Measurements from ENCODE around the gene FTO.

The FTO gene

GRCh38 chr16:54140057-54140787, 436.3 kb downstream of the FTO start:
- peak; percentile 3 for DNase-seq

DNA sequence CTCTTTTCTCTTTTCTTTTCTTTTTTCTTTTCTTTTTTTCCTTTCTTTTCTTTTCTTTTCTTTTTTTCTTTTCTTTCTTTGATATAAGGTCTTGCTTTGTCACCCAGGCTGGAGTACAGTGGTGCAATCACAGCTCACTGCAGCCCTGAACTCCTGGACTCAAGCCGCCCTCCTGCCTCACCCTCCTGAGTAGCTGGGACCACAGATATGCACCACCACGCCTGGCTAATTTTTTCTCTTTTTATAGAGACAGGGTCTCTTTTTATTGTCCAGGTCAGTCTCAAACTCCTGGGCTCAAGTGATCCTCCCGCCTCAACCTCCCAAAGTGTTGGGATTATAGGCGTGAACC, 436.8 kb downstream of the FTO start:
- DNase-seq, result no peak

- no peak for DNase-seq
Observed at GRCh38 chr16:54142787-54143186, 438.8 kb downstream of the FTO start.

- no peak for DNase-seq
Observed at GRCh38 chr16:54143410-54143809, 439.5 kb downstream of the FTO start.

DNA sequence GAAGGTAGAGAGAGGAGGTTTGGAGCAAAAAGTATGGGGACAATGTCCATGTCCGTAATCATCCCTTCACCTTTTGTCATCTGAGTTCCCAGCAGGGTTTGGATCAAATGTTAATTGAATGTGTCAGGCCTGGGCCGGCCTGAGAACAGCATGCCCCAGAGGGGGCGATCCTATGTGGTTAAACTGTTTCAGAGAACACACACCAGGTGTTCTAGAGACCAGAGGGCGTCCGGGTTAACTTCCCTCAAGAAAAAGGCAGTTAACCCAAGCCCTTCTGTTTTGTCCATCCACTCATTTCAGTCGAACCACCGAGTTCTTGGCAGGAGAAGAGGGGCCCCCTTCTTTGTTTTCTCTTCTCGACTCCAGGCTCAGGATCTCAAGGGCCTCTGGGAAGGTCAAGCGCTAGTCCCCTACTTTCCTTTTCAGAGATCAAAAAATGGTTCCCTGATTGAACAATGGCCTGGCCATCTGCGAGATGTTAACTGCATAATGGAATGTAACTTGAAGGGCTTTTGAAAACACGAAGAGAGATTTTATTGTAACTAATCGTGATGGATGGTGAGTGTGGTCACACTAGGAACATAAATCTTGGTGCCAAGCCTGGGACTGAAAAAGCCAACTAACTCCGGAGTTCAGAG, 440.1 kb downstream of the FTO start:
- DNase-seq, result no peak

- DNase-seq, result no peak
Observed at GRCh38 chr16:54144572-54144947, 440.6 kb downstream of the FTO start.

GRCh38 chr16:54145881-54146280, 441.9 kb downstream of the FTO start:
- no peak for DNase-seq

DNA sequence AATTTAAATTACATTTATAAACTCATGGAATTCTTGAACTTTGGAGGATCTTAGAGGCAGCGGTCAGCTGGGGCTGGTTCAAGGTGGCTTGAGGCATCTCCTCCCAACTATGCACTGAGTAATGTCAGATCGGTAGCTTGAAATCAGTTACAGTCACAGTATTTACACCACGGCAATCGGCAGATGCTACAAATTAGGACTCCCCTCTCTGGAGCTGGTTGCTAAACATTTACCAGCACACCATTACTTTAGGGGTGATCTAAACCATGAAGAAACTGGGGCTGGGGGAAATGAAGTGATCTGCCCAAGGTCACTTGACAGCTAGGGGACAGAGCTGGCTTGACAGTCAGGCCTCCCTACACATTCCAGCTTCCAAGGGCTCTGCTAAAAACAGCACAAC, 445.0 kb downstream of the FTO start:
- DNase-seq, result no peak

GRCh38 chr16:54150861-54151260, 446.9 kb downstream of the FTO start:
- no peak for DNase-seq

- no peak for DNase-seq
Observed at GRCh38 chr16:54152362-54153239, 448.6 kb downstream of the FTO start.

DNA sequence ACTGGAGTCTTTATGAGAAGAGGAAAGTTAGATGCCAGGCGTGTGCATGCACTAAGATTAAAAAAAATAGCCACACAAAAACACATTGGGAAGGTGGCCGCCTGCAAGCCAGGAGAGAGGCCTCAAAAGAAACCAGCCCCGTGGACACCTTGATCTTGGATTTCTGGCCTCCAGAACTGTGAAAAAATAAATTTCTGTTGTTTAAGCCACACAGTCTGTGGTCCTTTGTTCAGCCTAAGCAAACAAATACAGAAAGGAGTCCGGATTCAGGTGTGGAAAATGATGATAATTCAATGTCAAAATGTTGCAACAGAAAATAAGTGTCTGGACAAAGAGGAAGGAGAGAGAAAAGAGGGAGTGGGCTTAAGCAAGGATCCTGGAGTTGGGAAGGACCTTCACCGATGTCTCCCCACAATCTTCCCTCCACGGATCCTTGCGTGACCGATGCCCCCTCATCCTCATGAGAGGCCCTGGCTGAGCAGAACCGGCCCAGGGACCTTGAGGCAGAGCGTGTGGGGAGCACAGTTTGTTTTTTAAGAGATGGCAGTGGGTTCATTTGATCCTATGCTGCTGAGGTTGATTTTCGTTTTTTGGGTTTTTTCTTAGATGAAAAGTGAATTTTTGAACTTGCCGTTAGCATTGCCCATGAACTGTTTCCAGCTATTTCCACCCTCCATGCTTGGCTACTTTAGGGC, 449.4 kb downstream of the FTO start:
- no peak for DNase-seq

DNA sequence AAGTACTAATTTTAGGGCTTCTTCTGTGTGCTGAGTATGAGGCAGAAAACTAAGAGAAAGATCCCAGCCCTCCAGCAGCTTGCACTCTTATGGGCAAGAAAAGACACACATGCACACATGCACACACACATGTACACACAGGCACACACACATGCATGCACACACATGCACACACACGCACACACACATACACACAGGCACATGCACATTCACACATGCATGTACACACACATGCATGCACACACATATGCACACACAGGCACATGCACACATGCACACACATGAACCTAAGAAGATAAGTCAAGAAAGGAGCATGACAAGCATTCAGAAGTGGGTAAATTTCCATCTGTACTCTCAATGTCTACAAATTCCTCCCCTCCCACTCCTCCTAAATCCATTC, 452.4 kb downstream of the FTO start:
- DNase-seq, result no peak

GRCh38 chr16:54158986-54159385, 455.0 kb downstream of the FTO start:
- DNase-seq, result no peak

DNA sequence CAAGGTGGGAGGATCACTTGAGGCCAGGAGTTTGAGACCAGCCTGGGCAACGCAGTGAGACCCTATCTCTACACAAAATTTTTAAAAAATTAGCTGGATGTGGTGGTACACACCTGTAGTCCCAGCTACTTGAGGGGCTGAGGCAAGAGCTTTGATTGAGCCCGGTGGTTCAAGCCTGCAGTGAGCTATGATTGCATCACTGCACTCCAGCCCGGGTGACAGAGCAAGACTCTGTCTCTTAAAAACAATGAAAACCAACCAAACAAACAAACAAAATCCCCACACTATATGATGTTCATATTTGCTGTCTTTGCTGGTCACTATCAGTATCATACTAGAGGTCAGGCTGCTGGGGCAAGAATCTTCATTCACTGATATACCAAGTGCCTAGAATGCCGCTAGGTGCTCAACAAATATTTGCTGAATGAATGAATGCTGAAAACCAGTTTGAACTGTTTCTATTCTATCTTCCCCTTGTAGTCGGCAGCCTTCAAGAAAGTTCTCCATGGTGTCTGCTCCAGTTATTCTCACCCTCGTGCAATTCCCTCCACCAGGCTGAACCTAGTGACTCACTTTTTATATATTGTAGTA, 455.6 kb downstream of the FTO start:
- no peak for DNase-seq

DNA sequence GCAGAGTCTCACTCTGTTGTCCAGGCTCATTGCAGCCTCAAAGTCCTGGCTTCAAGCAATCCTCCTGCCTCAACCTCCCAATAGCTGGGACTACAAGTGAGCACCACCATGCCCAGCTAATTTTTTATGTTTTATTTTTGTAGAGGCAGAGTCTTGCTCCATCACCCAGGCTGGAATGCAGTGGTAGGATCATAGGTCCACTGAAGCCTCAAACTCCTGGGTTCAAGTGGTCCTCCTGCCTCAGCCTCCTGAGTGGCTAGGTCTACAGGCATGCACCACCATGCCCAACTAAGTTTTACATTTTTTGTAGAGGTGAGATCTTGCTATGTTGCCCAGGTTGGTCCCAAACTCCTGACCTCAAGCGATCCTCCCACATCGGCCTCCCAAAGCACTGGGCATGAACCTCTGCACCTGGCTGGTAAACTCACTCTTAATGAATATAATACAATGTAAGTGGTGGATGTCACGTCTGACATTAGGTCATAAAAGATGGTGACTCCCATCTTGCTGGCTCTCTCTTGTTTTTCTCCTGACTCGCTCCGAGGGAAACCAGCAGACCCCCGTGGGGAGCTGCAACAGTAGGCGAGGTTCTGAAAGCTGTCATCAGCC, 456.4 kb downstream of the FTO start:
- no peak for DNase-seq

DNA sequence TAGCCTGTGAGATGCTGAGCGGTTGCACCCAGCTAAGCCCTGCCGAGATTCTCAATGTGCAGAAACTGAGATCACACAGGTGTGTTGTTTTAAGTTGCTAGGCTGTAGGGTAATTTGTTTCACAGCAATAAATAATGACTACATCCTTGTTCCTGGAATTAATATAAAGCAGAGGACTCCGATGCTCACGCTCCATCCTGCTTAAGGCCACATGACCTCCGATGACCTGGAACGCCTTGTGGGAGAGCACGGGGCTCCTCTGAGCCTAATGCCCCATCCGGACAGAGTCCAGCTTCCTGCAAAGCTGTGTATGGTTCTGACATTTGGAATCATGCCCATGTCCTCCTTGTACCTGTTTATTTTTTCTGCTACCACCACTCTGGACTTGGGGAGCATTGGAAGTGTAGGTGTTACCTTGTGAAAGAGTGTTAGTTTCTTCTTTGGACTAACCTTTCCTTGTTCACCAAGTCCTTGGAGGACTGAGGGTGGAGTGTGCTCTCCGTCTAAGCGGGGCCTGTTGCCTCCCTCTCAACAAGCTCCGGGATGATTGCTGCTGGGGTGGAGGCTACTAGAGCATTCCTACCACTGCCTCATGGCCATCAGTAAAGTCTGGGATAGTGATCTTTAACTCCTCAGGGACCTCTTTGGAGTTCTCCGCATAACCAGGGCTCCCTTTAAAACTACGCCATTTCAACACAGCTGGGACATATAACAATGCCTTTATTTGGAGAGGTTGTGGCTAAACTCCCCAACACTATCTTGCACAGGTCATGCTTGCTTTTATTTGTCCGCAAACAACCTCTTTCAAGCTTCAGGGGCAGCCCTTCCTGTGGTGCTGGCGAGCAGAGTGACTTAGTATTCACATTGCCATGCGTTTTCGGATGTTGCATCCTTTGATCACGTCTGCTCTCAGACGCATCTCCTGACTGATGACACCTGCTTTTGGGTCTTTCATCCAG, 457.3 kb downstream of the FTO start:
- DNase-seq, result no peak

DNA sequence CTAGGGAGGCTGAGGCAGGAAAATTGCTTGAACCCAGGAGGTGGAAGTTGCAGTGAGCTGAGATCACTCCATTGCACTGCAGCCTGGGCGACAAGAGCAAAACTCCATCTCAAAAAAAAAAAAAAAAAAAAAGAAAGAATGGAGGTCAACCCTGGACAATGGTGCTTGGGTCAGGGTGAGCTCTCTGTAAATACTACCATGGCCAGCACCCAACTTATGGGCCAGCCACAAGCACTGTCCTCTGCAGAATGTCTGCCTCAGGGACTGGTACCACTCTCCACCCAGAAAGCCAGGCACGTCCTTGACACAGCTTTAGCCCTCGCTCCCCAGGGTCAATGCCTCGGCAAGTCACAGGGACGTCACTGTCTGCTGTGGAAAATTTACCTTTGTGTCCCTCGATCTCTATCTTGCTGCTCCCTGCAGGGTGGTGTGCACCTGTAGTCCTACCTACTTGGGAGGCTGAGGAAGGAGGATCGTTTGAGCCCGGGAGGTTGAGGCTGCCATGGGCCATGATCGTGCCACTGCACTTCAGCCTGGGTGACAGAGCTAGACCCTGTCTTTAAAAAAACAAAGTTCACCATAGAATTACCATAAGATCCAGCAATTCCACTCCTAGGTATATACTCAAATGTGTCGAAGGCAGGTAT, 459.4 kb downstream of the FTO start:
- no peak for DNase-seq

GRCh38 chr16:54164789-54165173, 460.8 kb downstream of the FTO start:
- DNase-seq, result no peak

DNA sequence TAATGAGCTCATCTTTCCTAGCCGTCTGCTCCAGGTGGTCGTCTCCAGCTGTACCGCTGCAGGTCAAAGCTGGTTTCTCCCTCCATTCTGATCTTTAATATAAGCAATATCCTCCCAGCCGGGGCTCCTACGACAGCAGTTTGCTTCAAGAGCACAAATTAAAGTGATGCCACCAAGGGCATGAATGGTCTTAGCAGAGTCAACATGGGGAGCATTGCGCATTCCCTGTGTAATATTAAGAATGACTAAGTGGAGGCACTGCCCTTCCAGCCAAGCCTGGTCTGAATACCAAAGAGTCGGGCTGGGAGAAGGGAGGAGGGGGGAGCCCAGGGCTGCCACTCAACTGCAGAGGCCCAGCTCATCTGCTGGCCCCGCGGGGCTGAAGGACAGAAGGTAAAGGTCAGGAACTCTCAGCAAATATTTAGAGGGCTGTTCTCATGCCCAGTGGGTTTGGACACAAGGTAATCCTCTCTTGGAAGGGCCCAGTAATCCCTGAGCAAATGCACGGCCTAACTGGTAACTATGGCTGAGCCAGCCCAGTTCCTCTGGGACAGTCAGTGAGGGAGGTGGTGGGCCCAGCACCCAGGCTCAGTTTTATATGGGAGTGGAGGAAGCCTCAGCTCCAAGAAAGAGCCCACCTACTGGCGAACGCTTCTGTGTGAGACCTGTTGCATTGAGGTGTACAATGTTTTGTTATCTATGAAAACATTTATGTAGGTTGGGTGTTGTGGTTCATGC, 461.4 kb downstream of the FTO start:
- DNase-seq, result no peak

Measured in HCEC 1CT (cell line).